ENCODE data around the gene PHF12. TPM values are rescaled to one million over a fixed set of nuclear protein-coding genes. Genes with fewer than 3 reads are reported as not detected.

Gene PHF12
- total RNA-seq, 4 donors from 2014 or later = 54.8 to 114 (median 72.9) TPM

DNA sequence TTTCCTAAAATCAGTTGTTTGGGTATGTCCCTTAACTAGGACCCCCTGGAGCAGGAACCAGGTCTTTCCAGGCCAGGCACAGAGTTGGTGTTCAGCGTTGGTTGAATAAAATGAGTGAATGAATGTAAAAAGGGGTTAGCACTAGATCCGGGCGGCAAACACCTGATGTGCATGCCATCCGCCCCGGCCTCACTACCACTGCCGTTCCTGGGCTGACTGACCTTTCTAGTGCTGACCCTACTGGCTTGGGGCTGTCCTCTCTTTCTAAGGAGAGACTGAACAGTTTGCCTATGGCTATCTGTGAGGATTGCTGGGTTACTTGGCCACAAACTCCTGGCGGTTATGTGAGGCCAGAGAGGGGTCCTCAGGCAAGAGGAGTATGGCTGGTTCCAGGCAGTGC, 10.1 kb upstream of the PHF12 start:
- no peaks in the 10 kb centered on the region for H3K27me3 ChIP-seq
- H3K4me1 ChIP-seq = no peaks in the 10 kb centered on the region
- TF ChIP-seq, protein P1, sequence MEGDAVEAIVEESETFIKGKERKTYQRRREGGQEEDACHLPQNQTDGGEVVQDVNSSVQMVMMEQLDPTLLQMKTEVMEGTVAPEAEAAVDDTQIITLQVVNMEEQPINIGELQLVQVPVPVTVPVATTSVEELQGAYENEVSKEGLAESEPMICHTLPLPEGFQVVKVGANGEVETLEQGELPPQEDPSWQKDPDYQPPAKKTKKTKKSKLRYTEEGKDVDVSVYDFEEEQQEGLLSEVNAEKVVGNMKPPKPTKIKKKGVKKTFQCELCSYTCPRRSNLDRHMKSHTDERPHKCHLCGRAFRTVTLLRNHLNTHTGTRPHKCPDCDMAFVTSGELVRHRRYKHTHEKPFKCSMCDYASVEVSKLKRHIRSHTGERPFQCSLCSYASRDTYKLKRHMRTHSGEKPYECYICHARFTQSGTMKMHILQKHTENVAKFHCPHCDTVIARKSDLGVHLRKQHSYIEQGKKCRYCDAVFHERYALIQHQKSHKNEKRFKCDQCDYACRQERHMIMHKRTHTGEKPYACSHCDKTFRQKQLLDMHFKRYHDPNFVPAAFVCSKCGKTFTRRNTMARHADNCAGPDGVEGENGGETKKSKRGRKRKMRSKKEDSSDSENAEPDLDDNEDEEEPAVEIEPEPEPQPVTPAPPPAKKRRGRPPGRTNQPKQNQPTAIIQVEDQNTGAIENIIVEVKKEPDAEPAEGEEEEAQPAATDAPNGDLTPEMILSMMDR (IDR thresholded peaks at IDR 0.05) = no peak
- no peak for TF ChIP-seq POLR2A (IDR thresholded peaks at IDR 0.05)
- no peak overlapping the region for H3K4me3 ChIP-seq
- no peaks in the 10 kb centered on the region for H3K36me3 ChIP-seq
- no peak for DNase-seq
- no peaks in the 10 kb centered on the region for H3K9me3 ChIP-seq
- no peak overlapping the region for H3K27ac ChIP-seq

DNA sequence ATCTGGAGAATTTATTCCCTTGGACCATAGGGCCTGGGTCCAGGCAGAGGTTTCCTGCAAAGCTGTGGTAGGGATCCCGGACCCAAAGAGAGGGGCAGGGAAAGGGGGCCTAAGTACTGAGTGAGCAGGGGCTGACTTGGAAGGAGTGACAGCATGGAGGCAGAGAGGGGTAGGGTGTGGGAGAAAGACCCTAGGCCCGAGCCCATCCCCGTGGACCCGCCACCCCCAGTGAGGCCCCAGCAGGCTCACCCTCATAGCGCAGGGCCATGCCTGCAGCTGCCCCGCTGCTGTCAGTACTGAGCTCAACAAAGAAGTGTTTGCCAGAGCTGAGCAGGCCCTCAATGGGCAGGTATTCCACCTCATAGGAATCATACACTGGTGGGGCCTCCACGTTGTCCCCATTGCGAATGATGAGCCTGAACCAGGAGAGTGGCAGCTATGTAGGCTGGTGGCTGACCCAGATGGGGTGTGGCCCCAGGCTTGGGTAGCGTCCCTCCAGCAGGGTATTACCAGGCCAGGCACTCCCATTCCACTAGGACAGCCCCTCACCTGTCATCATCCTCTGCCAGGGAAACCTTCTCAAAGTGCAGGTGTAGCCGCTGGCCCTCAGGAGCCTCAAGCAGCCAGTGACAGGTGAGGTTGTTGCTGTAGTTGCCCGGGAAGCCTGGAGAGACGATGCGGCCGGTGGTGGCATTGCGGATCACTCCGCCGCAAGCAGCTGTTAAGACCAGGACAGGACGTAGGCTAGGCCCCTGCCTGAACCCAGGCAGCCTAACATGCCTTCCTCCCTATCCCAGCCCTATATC, 9.1 kb upstream of the PHF12 start:
- Histone ChIP-seq H3K4me3 (no peak overlapping the region), H3K4me1 (no peaks in the 10 kb centered on the region), H3K36me3 (no peaks in the 10 kb centered on the region), H3K27me3 (no peaks in the 10 kb centered on the region), H3K27ac (no peak overlapping the region), H3K9me3 (no peaks in the 10 kb centered on the region)
- TF ChIP-seq, protein P1 (IDR thresholded peaks at IDR 0.05) = no peak
- no peak for TF ChIP-seq POLR2A (IDR thresholded peaks at IDR 0.05)
- DNase-seq = no peak

DNA sequence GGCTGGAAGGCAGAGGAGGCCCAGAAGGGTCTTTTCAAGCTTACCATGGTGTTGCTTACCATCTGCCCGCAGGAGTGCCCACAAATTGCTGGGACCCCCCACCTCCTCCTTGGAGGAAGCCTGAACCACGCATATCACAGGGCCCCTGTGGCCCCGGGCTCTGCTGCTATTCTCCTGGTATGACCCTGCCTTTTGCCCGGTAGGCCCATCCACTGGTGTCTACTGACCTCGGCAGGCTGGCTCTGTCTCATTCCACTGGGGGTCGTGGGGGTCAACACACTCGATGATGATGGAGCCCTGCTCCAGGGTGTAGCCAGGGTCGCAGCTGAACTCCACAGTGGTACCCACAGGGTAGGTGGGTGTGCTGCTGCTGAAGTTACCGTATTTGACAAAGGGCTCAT, 8.2 kb upstream of the PHF12 start:
- DNase-seq = no peak
- Histone ChIP-seq H3K9me3 (no peaks in the 10 kb centered on the region), H3K4me3 (no peak overlapping the region), H3K4me1 (no peaks in the 10 kb centered on the region), H3K27me3 (no peaks in the 10 kb centered on the region), H3K36me3 (no peaks in the 10 kb centered on the region), H3K27ac (no peak overlapping the region)
- TF ChIP-seq POLR2A (IDR thresholded peaks at IDR 0.05) = no peak

DNA sequence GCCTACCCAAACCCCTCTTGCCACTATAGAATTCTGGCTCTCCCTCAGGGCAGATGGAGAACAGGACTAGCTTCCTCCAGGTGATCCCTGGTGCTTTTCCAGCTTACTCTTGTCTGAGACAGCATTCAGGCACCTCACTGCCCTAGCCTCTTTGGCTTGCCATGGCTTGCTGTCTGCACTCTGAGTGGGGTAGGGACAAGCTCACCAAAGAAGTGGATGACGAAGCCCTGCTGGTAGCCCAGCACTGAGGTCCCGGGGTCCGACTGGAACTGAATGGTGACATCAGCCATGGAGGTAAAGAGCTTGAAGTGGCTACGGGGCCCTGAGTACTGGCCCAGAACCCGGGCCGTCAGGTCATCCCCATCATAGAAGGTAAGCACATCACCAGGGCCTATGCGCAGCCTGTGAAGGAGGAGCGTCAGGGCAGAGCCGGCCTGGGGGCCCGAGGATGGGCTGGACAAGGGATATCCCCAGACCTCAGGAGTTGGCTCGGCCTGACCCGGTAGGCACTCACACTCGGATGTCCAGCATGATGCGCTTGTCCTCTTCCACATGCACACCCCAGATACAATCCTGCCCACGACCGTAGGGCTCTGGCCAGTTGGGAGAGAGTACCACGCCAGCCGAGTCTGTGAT, 7.6 kb upstream of the PHF12 start:
- H3K27me3 ChIP-seq = no peaks in the 10 kb centered on the region

DNA sequence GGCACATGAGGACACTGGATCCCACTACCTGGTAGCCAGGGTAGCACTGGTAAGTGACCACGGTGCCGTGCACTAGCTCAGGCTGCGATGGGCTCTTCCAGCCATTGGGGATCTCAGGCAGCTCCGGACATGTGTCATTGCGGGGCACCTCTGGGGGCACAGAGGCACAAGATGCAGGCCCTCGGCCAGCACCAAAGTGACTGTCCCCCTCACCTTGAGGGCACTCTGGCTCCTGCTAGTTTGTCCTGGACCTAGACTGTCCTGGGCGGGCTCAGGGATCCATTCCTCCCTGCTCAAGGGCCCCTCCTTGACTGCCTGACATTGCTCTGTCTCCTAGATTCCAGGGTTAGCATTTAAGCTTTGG, 6.7 kb upstream of the PHF12 start:
- Histone ChIP-seq H3K27me3 (no peaks in the 10 kb centered on the region), H3K9me3 (no peaks in the 10 kb centered on the region), H3K36me3 (no peaks in the 10 kb centered on the region), H3K27ac (no peak overlapping the region), H3K4me1 (peaks cover 0 to under 1% (median 0%) of the 10 kb centered on the region in 4 donors), H3K4me3 (no peak overlapping the region)
- no peak for TF ChIP-seq POLR2A (IDR thresholded peaks at IDR 0.05)
- TF ChIP-seq, protein P1 (IDR thresholded peaks at IDR 0.05) = no peak
- no peak for DNase-seq

More for the DNA sequence above, 7.6 kb upstream of the PHF12 start:
- Histone ChIP-seq H3K4me3 (no peak overlapping the region), H3K4me1 (no peaks in the 10 kb centered on the region), H3K27ac (no peak overlapping the region), H3K36me3 (no peaks in the 10 kb centered on the region), H3K9me3 (no peaks in the 10 kb centered on the region)
- TF ChIP-seq, protein P1 (IDR thresholded peaks at IDR 0.05) = no peak
- no peak for DNase-seq

DNA sequence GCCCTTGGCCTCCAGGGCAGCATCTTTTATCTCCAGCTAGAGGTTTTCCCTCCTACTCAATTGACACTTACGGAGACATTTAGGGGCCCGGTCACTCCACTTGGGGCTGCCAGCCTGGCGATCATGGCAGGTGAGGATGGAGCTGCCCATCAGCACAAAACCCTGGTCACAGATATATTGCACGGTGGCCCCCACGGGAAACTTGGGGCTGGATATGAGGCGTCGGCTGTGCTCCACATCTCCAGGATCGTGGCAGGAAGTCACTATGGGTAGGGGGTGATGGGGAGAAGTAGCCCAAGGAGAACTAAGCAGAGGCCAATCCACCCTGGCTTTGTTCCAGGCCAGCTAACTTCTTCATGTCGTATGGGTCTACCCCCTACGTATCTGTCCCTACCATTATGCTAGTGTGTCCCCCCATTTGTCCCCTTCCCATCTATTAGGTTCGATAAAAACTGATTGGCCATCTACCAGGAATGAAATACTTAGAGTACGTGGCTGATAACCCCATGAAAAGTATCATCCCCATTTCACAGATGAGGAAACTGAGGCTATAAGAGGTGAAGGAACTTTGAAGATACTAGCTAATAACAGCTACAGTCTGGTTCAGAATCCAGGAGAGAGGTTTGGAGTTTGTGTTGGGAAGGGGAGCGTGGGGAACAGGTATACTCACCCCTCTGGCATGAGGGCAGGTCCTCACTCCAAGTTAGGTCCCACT, 6.1 kb upstream of the PHF12 start:
- TF ChIP-seq POLR2A (IDR thresholded peaks at IDR 0.05) = no peak
- TF ChIP-seq, protein P1 (IDR thresholded peaks at IDR 0.05) = no peak
- H3K9me3 ChIP-seq = no peaks in the 10 kb centered on the region
- H3K4me3 ChIP-seq = no peak overlapping the region
- H3K36me3 ChIP-seq = no peaks in the 10 kb centered on the region
- DNase-seq = no peak
- no peak overlapping the region for H3K27ac ChIP-seq
- H3K27me3 ChIP-seq = no peaks in the 10 kb centered on the region
- peaks cover 0 to 5% (median 0%) of the 10 kb centered on the region in 4 donors for H3K4me1 ChIP-seq

Measured in Peyer's patch (tissue), 4 donors.